Measurements from ENCODE around the gene ZNF48. TPM values are rescaled to one million over a fixed set of nuclear protein-coding genes. Genes with fewer than 3 reads are reported as not detected.
A peak's percentile ranks its signal among the peaks of the same experiment; 100 is the strongest.

ZNF48 gene
- total RNA-seq, 1 experiment from 2014 or later = 57.3 TPM

DNA sequence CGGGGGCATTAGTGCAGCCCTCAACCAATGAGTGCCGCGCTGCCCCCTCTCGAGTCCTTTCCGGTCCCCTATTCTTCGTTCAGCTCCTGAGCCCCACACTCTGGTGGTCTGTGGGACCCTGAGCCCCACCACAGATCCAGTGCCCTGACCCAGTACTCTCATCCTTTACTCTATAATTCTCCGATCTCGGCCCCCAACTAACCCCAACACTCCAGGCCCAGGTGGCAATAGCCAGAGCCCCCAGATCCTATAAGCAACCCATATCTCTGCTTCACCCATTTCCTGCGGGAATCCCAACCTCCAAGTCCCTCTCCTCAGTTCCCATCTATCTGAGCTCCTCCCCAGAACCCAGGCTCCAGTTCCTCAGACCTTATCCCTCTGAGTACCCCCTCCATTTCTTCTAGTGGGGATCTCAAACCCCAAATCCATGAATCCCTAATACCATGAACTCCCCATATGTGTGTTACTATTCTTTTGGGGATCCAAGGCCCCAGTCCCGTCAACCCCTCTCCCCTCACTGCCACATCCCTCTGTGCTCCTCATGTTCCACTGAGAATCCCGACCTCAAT lies 23.9 kb upstream of the ZNF48 start:
- no CpG with 5 or more reads among the region's 11 CpGs for WGBS (ENCODE audit: extremely low coverage, insufficient read length, low lambda C conversion rate)
- no peak overlapping the region for H4K8ac ChIP-seq (replicated peaks; ENCODE audit: insufficient read length, low read depth, low read length)
- no peaks in the 10 kb centered on the region for H3K9me3 ChIP-seq (ENCODE audit: control insufficient read depth, low read depth, low read length)
- Mint-ChIP-seq H3K4me3 (peak overlapping the region; percentile 62 to 79), H3K27ac (peak overlapping the region; percentile 75 to 87 (median 82); a peak in 6 of 7 replicates), H3K27me3 (ENCODE audit: low read depth) (peaks cover 2% of the 10 kb centered on the region; the same call in 1 of the 2 replicates), H3K9me3 (peaks cover 0 to 3% of the 10 kb centered on the region in 2 experiments; a peak in 3 of 5 replicates), H3K4me1 (peaks cover 36 to 47% of the 10 kb centered on the region in 2 experiments), H3K36me3 (ENCODE audit: insufficient read depth in 1 of 3, low read depth in 3 of 3) (peaks cover 2 to 4% (median 2%) of the 10 kb centered on the region in 3 experiments; a peak in 5 of 7 replicates)
- H3K14ac ChIP-seq (ENCODE audit: insufficient read depth, low read length) = no peak overlapping the region
- no peak overlapping the region for H3K27ac ChIP-seq (ENCODE audit: insufficient read length, low read depth, low read length)
- no peak overlapping the region for H3T11ph ChIP-seq (ENCODE audit: low read length)
- H4K5ac ChIP-seq (ENCODE audit: insufficient read length, low read depth, low read length) = no peak overlapping the region
- TF ChIP-seq, protein P1, sequence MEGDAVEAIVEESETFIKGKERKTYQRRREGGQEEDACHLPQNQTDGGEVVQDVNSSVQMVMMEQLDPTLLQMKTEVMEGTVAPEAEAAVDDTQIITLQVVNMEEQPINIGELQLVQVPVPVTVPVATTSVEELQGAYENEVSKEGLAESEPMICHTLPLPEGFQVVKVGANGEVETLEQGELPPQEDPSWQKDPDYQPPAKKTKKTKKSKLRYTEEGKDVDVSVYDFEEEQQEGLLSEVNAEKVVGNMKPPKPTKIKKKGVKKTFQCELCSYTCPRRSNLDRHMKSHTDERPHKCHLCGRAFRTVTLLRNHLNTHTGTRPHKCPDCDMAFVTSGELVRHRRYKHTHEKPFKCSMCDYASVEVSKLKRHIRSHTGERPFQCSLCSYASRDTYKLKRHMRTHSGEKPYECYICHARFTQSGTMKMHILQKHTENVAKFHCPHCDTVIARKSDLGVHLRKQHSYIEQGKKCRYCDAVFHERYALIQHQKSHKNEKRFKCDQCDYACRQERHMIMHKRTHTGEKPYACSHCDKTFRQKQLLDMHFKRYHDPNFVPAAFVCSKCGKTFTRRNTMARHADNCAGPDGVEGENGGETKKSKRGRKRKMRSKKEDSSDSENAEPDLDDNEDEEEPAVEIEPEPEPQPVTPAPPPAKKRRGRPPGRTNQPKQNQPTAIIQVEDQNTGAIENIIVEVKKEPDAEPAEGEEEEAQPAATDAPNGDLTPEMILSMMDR (conservative IDR thresholded peaks at IDR 0.05) = 0 out of 3 replicates have a peak, but pooled peaks have one; percentile 5
- H3K9ac ChIP-seq (ENCODE audit: extremely low read depth, insufficient read length, low read length) = no peak overlapping the region
- H4K20me1 ChIP-seq (ENCODE audit: control insufficient read depth, insufficient read depth, insufficient read length) = no peaks in the 10 kb centered on the region
- H2AFZ ChIP-seq (ENCODE audit: low read length) = no peak overlapping the region
- H3K18ac ChIP-seq (ENCODE audit: insufficient read length, low read depth, low read length) = no peak overlapping the region
- no peak overlapping the region for H3K23ac ChIP-seq (ENCODE audit: insufficient read length, low read depth, low read length)
- H3K23me2 ChIP-seq (ENCODE audit: insufficient read length, low read depth, low read length, poor library complexity, severe bottlenecking) = peaks cover 10% of the 10 kb centered on the region
- no peak overlapping the region for H2BK5ac ChIP-seq (ENCODE audit: insufficient read length, low read length)
- peaks cover 6% of the 10 kb centered on the region for H3K4me1 ChIP-seq (ENCODE audit: insufficient read depth, low read length)
- peak overlapping the region; percentile 52 for H3K4me2 ChIP-seq (ENCODE audit: insufficient read depth, insufficient read length, low read length)
- H3K56ac ChIP-seq (ENCODE audit: insufficient read length, low read depth, low read length) = no peak overlapping the region
- no peak for DNase-seq
- no peaks in the 10 kb centered on the region; the same call in none of the 2 replicates for H3K79me2 ChIP-seq (ENCODE audit: insufficient read depth, low read length)
- H2BK120ac ChIP-seq (ENCODE audit: low read depth, low read length, poor library complexity, severe bottlenecking) = no peak overlapping the region
- no peak overlapping the region for H3K4ac ChIP-seq (ENCODE audit: low read depth, low read length)
- no peak overlapping the region for H4K91ac ChIP-seq (ENCODE audit: insufficient read length, low read depth, low read length)
- H2AK5ac ChIP-seq (ENCODE audit: insufficient read length, low read length) = no peak overlapping the region
- no peak overlapping the region for H2BK12ac ChIP-seq (ENCODE audit: insufficient read length, low read depth, low read length)
- peaks cover 3% of the 10 kb centered on the region for H3K79me1 ChIP-seq (ENCODE audit: insufficient read depth, low read depth, low read length, poor library complexity, severe bottlenecking)
- H2BK15ac ChIP-seq (ENCODE audit: low read depth, low read length) = no peak overlapping the region
- no peak overlapping the region for H2BK20ac ChIP-seq (ENCODE audit: low read depth, low read length, poor library complexity, severe bottlenecking)
- no peaks in the 10 kb centered on the region for H3K27me3 ChIP-seq (ENCODE audit: insufficient read depth, low read length)
